GM12865 (cell line): Measurements from ENCODE around the gene ALG14.

Experiments
- DNase-seq: peaks from one replicate; pipeline ENCODE4 v3.0.0; 2010; ENCODE audit warnings: low read depth
- H3K4me3 ChIP-seq: 2 replicates; pipeline ENCODE4 v1.5.1; 2011; ENCODE audit warnings: mild to moderate bottlenecking, low read depth, low read length, control low read depth
- TF ChIP-seq, protein P1 (sequence below): IDR thresholded peaks from 2 replicates; pipeline ENCODE4 v1.5.1; 2011; ENCODE audit warnings: low read length, control low read depth, low read depth, inconsistent platforms; ENCODE audit not compliant: insufficient read depth; ENCODE audit errors: missing control alignments

ALG14 gene

GRCh38 chr1:94958081-94958480 lies 114.7 kb downstream of the ALG14 start:
- TF ChIP-seq, protein P1, sequence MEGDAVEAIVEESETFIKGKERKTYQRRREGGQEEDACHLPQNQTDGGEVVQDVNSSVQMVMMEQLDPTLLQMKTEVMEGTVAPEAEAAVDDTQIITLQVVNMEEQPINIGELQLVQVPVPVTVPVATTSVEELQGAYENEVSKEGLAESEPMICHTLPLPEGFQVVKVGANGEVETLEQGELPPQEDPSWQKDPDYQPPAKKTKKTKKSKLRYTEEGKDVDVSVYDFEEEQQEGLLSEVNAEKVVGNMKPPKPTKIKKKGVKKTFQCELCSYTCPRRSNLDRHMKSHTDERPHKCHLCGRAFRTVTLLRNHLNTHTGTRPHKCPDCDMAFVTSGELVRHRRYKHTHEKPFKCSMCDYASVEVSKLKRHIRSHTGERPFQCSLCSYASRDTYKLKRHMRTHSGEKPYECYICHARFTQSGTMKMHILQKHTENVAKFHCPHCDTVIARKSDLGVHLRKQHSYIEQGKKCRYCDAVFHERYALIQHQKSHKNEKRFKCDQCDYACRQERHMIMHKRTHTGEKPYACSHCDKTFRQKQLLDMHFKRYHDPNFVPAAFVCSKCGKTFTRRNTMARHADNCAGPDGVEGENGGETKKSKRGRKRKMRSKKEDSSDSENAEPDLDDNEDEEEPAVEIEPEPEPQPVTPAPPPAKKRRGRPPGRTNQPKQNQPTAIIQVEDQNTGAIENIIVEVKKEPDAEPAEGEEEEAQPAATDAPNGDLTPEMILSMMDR = no peak
- no peak overlapping the region for H3K4me3 ChIP-seq
- no peak for DNase-seq

DNA sequence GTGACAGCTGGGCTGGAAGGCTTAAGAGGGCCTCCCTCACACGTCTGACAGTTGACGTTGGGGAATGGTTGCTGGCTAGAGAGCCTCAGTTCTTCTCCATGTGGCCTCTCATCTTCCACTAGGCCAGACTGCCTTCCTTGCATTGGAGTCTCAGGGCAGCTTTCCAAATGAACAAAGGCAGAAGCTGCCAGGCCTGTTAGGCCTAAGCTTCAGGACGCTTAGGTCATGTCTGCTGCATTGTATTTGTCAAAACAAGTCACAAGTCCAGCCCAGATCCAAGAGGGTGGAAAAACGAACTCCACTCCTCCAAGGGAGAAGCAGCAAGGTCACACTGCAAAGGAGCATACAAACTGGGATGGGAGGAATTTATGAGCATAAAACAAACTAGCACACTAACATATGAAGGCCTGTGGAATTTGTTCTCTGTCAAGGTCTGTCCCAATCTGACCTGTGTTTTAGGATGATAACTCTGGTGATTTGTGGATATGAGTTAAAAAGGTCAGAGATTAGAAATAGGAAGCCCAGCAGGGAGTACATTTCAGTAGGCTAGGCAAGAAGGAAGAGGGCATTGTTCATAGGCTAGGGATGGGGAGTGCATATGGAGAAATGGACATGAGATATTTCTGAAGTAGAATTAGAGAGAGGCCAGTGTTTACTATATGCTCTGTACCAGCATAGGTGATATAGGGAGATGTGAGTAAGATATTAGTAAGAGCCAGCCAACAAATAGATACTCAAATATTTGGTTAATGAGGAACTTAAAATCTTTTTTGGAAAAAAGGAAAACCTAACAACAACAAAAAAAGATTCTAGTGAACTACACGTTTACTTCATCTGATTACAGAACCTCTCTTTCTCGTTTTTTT lies 116.8 kb downstream of the ALG14 start:
- DNase-seq = no peak
- no peak overlapping the region for H3K4me3 ChIP-seq
- TF ChIP-seq, protein P1 = no peak

DNA sequence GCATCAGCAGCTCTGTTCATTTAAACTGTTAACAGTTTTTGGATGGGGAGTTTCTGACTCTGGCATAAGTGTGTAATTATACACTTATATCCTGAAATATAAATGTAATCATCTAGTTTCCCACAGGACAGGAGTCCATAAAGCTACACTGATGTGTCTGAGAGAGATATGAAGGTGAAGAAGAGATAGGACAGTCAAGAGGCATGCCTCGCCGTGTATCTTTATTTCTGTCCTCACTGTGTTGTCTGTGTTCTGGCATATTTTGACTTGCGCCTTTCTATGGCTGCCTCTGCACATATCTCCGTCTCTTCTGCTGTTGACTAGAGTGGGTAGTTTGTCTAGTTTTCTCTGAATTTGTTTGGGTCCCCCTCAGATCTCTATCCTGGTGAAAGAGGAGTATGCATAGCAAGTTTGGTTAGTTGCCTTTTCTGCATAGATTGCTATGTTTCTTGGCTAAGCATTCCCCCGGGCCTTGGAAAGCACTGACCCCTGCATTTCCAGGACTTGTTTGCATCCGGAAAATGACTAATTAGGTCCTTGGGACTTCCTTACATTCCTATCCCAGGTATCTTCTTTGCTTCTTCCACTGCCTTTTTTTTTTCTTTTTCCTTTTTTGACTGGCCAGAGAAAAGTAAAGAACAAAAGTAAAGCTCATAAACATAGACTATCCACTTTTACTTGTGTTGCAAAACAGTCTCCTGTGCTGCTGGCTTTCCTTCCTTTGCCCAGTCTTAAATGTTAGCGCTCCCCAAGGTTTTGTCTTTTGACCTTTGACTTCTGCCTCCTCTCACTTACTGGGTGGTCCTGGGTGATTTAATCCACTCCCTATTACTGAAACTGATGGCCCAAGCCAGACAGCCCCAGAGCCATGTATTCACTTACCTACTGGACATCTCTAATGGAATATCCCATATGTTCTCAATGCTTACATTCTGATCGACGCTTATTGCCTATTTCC lies 118.2 kb downstream of the ALG14 start:
- TF ChIP-seq, protein P1 = no peak
- H3K4me3 ChIP-seq = no peak overlapping the region
- DNase-seq = no peak

- TF ChIP-seq, protein P1 = no peak
- no peak for DNase-seq
- H3K4me3 ChIP-seq = no peak overlapping the region
These were observed 119.0 kb downstream of the ALG14 start for GRCh38 chr1:94953746-94954145.

DNA sequence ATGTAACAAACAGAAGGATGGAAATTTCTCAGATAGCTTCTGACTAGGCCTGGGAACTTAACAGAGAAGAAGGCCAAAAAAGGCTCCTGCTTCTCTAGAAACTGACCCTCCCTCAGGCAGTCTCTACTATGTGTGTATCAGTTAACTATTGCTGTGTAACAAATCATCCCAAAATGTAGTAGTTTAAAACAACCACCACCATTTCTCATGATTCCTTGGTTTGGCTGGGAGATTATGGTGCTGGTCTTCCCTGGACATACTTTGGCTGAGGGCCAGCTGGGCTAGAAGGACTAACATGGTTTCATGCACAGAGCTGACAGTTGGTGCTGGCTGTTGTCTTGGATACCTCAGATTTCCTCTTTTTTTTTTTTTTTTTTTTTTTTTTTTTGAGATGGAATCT lies 119.6 kb downstream of the ALG14 start:
- DNase-seq = no peak

DNA sequence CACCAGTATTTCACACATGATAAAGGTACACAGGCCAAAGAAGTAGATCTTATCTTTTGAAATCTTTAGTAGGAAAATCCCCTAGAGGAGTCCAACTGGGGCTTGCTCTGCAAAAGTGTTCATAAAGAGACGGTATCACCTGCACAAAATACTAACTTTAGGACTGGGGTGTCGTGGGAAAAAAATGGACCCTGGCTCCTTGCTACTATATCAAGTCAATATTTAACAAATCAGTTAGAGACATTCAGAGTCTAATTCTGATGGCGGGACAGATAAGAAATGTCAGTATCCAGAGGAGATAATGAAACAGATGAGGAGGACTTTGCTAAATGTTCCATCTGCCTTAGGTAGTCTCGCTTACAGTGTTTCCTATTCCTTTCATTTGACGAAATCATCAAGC lies 120.2 kb downstream of the ALG14 start:
- DNase-seq = no peak
- TF ChIP-seq, protein P1 = no peak
- H3K4me3 ChIP-seq = no peak overlapping the region

More for the DNA sequence above, 119.6 kb downstream of the ALG14 start:
- no peak overlapping the region for H3K4me3 ChIP-seq
- TF ChIP-seq, protein P1 = no peak
